BJ (cell line): ENCODE measurements around the gene GTPBP6. TPM values are rescaled to one million over a fixed set of nuclear protein-coding genes. Genes with fewer than 3 reads are reported as not detected.

Experiments
- CTCF ChIA-PET: fragments of 350-600 bp; formaldehyde crosslinking; extraction: SDS; loops from one replicate; lab custom pipeline; 2021; ENCODE audit warnings: antibody characterized with exemption, inconsistent platforms; lab: Yijun Ruan, JAX
- POLR2A ChIA-PET: fragments of 300-600 bp; sonication (Branson Sonifier 250); formaldehyde crosslinking; extraction: SDS; loops from one replicate; lab custom pipeline; 2021; ENCODE audit warnings: antibody characterized with exemption; lab: Charles Lee
- DNase-seq: peaks from one replicate; pipeline ENCODE4 v3.0.0-alpha.2; 2011; ENCODE audit warnings: low read depth
- H3K27me3 ChIP-seq: 2 replicates; pipeline ENCODE4 v1.6.0; 2011; ENCODE audit warnings: low read length; ENCODE audit not compliant: control insufficient read depth, insufficient read depth
- H3K36me3 ChIP-seq: 2 replicates; pipeline ENCODE4 v1.5.1; 2011; ENCODE audit warnings: low read length; ENCODE audit not compliant: control insufficient read depth, insufficient read depth
- H3K4me3 ChIP-seq: 2 replicates; pipeline ENCODE4 v1.5.1; 2011; ENCODE audit warnings: low read depth, mild to moderate bottlenecking, control low read depth, low read length
- CTCF ChIP-seq: IDR thresholded peaks from 2 replicates; pipeline ENCODE4 v1.5.1; 2011; ENCODE audit warnings: low read depth, mild to moderate bottlenecking, control low read depth, inconsistent platforms, low read length, moderate library complexity; ENCODE audit not compliant: insufficient read depth
- polyA plus RNA-seq: library from polyadenylated mRNA; depleted of rRNA; stranded (reverse); fragments of >200 nt; gene quantifications from 2 replicates; pipeline ENCODE4 v1.2.3, GENCODE V29; 2011

The GTPBP6 gene
- polyA plus RNA-seq, 1 experiment, result 29.2 TPM

- H3K4me3 ChIP-seq, result no peak overlapping the region
- H3K27me3 ChIP-seq, result no peaks in the 10 kb centered on the region
- peaks cover 7% of the 10 kb centered on the region for H3K36me3 ChIP-seq
- CTCF ChIA-PET, result no interaction called here
- POLR2A ChIA-PET, result no interaction called here
- no peak for TF ChIP-seq CTCF
- no peak for DNase-seq
Observed at GRCh38 chrX:357693-358471, 39.3 kb upstream of the GTPBP6 start.

DNA sequence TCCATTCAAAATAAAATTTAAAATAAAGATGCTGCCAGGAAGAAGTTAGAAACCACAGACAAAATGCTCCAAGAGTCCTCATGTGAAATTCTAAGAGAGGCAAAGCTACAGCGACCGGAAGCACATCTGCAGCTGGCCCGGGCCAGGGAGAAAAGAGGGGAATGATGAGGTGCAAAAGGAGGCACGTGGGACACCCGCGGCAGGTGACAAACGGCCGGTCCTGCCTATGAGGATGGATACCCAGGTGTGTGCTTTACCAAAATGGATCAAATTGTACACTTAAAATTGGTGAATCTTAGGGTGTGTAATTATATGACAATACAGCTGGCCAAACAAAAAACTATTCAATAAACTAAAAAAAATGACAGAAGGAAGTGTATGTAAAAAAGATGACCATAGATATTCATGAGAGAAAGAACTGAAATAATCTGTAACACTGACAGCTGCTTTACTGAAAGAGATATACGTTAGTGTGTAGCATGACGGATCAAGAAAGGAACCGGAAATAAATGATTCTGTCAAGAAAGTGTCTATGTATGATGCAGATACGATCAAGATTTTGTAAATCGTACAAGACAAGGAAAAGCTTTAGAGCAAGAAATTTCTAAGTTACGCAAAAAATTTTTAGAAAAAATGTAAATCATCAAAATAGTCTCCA is 38.6 kb upstream of the GTPBP6 start:
- Histone ChIP-seq H3K36me3 (peaks cover 7% of the 10 kb centered on the region), H3K27me3 (no peaks in the 10 kb centered on the region), H3K4me3 (no peak overlapping the region)
- POLR2A ChIA-PET, result no interaction called here
- CTCF ChIA-PET, result no interaction called here
- TF ChIP-seq CTCF, result no peak
- DNase-seq, result no peak

- CTCF ChIA-PET, result no interaction called here
- Histone ChIP-seq H3K4me3 (no peak overlapping the region), H3K27me3 (no peaks in the 10 kb centered on the region), H3K36me3 (peaks cover 7% of the 10 kb centered on the region)
- no peak for TF ChIP-seq CTCF
- DNase-seq, result peak; percentile 91
- POLR2A ChIA-PET, result no interaction called here
Observed at GRCh38 chrX:356385-357034, 37.9 kb upstream of the GTPBP6 start.

DNA sequence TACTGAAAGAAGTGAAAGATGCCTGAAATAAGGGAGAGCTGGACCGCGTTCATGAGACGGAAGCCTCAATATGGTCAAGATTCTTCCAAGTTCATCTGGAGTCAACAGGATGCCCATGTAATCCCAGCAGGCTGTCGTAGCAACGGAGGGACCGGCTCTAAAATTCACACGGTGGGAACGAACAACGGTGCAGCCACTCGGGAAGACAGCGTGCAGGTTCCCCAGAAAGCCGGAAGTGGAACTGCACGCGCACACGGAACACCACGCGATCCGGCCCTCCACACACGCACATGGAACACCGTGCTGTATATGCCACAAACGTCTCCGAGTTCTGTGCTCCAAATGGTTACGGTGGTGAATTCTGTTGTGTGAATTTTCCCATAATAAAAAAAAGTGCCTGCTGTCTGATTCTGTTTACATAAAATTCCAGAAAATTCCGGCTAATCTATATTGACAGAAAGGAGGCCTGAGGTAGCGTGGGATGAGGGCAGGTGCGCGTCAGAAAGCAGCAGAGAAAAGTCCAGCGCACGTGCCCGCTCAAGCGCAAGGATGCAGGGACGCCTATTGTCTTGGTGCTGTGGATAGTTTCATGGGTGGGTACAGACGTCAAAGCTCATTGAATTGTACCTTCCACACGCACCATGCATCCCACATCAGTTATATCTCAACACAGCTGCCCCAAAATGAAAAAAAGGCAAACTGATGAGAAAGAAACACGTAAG is 36.9 kb upstream of the GTPBP6 start:
- DNase-seq, result no peak
- H3K27me3 ChIP-seq, result no peaks in the 10 kb centered on the region
- ChIA-PET CTCF (no interaction called here), POLR2A (no interaction called here)
- no peak for TF ChIP-seq CTCF
- H3K36me3 ChIP-seq, result peaks cover 4% of the 10 kb centered on the region
- no peak overlapping the region for H3K4me3 ChIP-seq
